ENCODE data around the gene SGTA.

DNA sequence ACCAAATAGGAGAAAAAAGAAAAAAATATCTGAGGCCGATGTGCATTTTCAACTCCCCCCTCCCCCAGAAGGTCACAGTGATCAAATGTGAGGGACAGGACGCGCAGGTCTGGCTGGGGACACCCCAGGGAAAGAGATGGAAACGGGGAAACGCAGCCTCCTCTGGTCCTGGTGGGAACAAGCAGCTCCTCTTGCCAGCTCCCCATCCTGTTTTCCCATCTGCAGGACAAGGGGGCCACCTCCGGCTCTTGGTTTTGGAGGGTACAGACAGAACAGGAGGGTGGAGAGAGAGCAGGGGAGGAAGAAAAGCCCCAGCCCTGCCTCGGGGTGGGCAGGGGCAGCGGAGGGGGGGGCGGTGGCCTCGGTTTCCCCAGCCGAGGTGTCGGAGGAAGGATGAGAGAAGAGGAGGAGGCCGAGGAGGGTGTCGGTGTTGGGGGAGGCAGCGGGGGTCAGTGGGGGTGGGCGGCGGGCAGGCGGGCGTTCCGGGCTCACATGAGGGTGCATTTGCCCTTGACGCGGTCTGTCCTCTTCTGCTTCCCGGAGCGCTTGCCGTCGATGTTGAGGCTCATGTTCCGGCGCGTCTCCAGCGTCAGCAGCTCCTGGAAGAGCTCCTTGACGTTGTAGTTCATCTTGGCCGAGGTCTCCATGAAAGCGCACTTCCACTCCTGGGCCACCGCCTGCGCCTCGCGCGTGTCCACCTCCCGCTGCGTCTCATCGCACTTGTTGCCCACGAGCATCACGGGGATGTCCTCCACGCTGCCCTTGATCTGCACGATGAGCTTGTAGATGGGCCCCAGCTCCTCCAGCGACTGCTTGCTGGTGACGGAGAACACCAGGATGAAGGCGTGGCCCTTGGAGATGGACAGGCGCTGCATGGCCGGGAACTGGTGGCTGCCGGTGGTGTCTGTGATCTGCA lies 66.1 kb downstream of the SGTA start:
- TF ChIP-seq POLR2A (IDR thresholded peaks at IDR 0.05; ENCODE audit: low read depth, low read length) (no peak), POLR2AphosphoS5 (IDR thresholded peaks at IDR 0.05; ENCODE audit: low read depth, low read length) (no peak), TAF1 (IDR thresholded peaks at IDR 0.05; ENCODE audit: low read depth, low read length) (no peak), POU2F2 (IDR thresholded peaks at IDR 0.05; ENCODE audit: low read depth, low read length) (no peak), SPI1 (IDR thresholded peaks at IDR 0.05; ENCODE audit: low read depth, low read length) (no peak)

All from GM12891 (cell line).